T-cell (primary cell): ENCODE measurements around the gene EFNA4. TPM values are rescaled to one million over a fixed set of nuclear protein-coding genes. Genes with fewer than 3 reads are reported as not detected.

ENCODE experiments used
- ATAC-seq, 4 experiments: fragments of 200-7000 bp in 3 of 4; fragments of 150-1000 bp in 1 of 4; cut with Tn5 transposase; replicated peaks in 1 of 4; 1 replicate in 3 of 4; 2 replicates in 1 of 4; pipeline ENCODE4 v1.10.0; 2021; ENCODE audit warnings: moderate library complexity in 3 of 4, mild to moderate bottlenecking in 2 of 4, moderate number of reproducible peaks in 1 of 4
- CTCF ChIA-PET, 2 donors: fragments of 300-600 bp; sonication (Branson Sonifier 250); formaldehyde crosslinking; loops; one replicate each; lab custom pipeline; 2022; ENCODE audit warnings: antibody characterized with exemption in 2 of 2; lab: Charles Lee
- POLR2A ChIA-PET, 2 donors: fragments of 300-600 bp; sonication (Branson Sonifier 250); formaldehyde crosslinking; loops; one replicate each; lab custom pipeline; 2022; ENCODE audit warnings: antibody characterized with exemption in 2 of 2; lab: Charles Lee
- DNase-seq, 35 experiments: peaks; one replicate each; pipeline versions ENCODE4 v3.0.0 to v3.0.0-alpha.2; 2013 to 2023
- H3K27ac ChIP-seq: one replicate; pipeline ENCODE4 v1.5.1; 2013; ENCODE audit warnings: low read length
- H3K27me3 ChIP-seq, 2 experiments: replicated peaks in 1 of 2; 1 replicate in 1 of 2; 2 replicates in 1 of 2; pipeline versions ENCODE4 v1.6.1 to v1.7.0; 2013; ENCODE audit warnings: low read length in 1 of 2, mixed read lengths in 1 of 2; ENCODE audit not compliant: control insufficient read depth in 2 of 2, insufficient read depth in 2 of 2; ENCODE audit errors: extremely low read depth in 1 of 2
- H3K36me3 ChIP-seq, 2 donors: 1 replicate in 1 of 2; 2 replicates in 1 of 2; pipeline versions ENCODE4 v1.6.1 to v1.7.0; 2013; ENCODE audit warnings: low read length in 1 of 2; ENCODE audit not compliant: control insufficient read depth in 2 of 2, insufficient read depth in 1 of 2; ENCODE audit errors: extremely low read depth in 1 of 2
- H3K4me1 ChIP-seq, 2 experiments: 1 replicate in 1 of 2; 2 replicates in 1 of 2; pipeline versions ENCODE4 v1.6.1 to v1.7.0; 2013; ENCODE audit warnings: low read length in 2 of 2, mixed read lengths in 1 of 2; ENCODE audit not compliant: insufficient read depth in 2 of 2, control insufficient read depth in 1 of 2; ENCODE audit errors: extremely low read depth in 1 of 2
- H3K4me3 ChIP-seq, 2 donors: 1 replicate in 1 of 2; 2 replicates in 1 of 2; pipeline versions ENCODE4 v1.5.1 to v1.7.0; 2013; ENCODE audit warnings: mild to moderate bottlenecking in 2 of 2, low read length in 1 of 2, moderate library complexity in 1 of 2; ENCODE audit not compliant: control insufficient read depth in 1 of 2; ENCODE audit errors: extremely low read depth in 1 of 2
- H3K9me3 ChIP-seq: 2 replicates; pipeline ENCODE4 v1.7.0; 2013
- H3K27ac Mint-ChIP-seq, 2 donors: one replicate each; pipeline ENCODE4 v1.8.0; 2020 to 2021; ENCODE audit warnings: mild to moderate bottlenecking in 2 of 2, mixed read lengths in 2 of 2
- H3K27me3 Mint-ChIP-seq, 2 donors: one replicate each; pipeline ENCODE4 v1.8.0; 2021 to 2022; ENCODE audit warnings: mixed read lengths in 2 of 2
- H3K36me3 Mint-ChIP-seq: one replicate; pipeline ENCODE4 v1.8.0; 2021; ENCODE audit warnings: mixed read lengths
- H3K4me1 Mint-ChIP-seq, 3 donors: one replicate each; pipeline ENCODE4 v1.8.0; 2020 to 2022; ENCODE audit warnings: mixed read lengths in 3 of 3, mild to moderate bottlenecking in 1 of 3
- H3K4me3 Mint-ChIP-seq, 3 donors: one replicate each; pipeline ENCODE4 v1.8.0; 2020 to 2022; ENCODE audit warnings: mild to moderate bottlenecking in 3 of 3, mixed read lengths in 3 of 3, moderate library complexity in 3 of 3
- H3K9me3 Mint-ChIP-seq, 3 donors: one replicate each; pipeline ENCODE4 v1.8.0; 2020 to 2022; ENCODE audit warnings: mixed read lengths in 3 of 3
- WGBS: methylation state at CpG from one replicate; pipeline ENCODE4 v1.1.5; 2013; ENCODE audit warnings: missing lambda C conversion rate; ENCODE audit not compliant: insufficient coverage; 5-methylcytosine and 5-hydroxymethylcytosine counted together
- total RNA-seq, 35 experiments: library from RNA in 6 of 35; stranded (reverse) in 6 of 35; fragments of 120-200 nt in 1 of 35; gene quantifications; one replicate each; pipeline versions ENCODE4 v1.2.1 to v1.2.4 and lab custom pipeline; 2013 to 2026

Gene EFNA4
- total RNA-seq, 5 donors from 2014 or later (not counting 1 experiment from before 2014, with no cell fraction given) = 3.1 to 7.8 (median 6.6) TPM

DNA sequence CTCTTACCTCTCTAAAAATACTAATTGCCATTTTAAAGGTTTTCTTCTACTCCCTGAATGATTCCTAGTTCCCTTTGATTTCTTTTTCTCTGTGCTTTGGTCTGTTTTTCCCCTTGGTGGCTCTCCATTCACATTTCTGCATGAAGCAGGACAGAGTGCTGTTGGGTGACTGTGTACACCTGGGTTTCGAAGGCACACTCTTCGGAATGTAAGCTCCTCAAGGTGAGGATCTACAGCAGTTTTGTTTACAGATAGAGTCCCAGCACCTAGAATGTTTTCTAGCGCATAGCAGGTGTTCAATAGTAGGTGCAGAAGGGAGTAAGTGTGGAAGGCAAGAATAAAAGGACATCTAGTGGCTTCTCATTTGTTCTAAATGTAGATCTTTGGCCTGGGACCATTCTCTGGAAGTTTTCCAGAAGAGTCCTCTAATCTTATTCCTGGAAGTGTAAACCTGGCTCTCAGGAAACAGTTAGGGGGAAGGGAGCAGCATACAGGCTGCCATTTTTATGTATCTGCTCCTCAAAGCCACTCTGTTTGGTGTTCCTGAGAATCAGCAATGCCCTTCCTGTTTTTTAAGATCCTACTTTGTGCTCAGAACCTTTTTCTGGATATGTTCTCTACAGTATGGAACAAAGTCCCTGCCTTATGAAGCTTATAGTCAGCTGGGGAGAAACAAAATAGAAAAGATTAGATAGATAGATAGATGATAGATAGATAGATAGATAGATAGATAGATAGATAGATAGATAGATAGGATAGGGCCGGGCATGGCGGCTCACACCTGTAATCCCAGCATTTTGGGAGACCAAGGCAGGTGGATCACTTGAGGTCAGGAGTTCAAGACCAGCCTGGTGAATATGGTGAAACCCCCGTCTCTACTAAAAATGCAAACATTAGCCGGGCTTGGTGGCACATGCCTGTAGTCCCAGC lies 41.3 kb downstream of the EFNA4 start:
- CTCF ChIA-PET = no interaction called here
- Mint-ChIP-seq H3K4me1 (peaks cover 0 to 7% (median 0%) of the 10 kb centered on the region in 3 donors), H3K27me3 (peaks cover 0 to 4% of the 10 kb centered on the region in 2 donors), H3K9me3 (no peaks in the 10 kb centered on the region), H3K27ac (no peak overlapping the region), H3K36me3 (no peaks in the 10 kb centered on the region), H3K4me3 (no peak overlapping the region)
- POLR2A ChIA-PET = no interaction called here
- WGBS = 86% methylated on average over 4 of the region's 7 CpGs
- Histone ChIP-seq H3K9me3 (no peaks in the 10 kb centered on the region), H3K4me3 (no peak overlapping the region), H3K27me3 (peaks cover 0 to 6% of the 10 kb centered on the region in 2 experiments), H3K36me3 (no peaks in the 10 kb centered on the region), H3K4me1 (no peaks in the 10 kb centered on the region), H3K27ac (no peak overlapping the region)
- no peak for DNase-seq
- no peak for ATAC-seq

- DNase-seq (no peak), ATAC-seq (no peak)
- Histone ChIP-seq H3K36me3 (no peaks in the 10 kb centered on the region), H3K27me3 (peaks cover 0 to 6% of the 10 kb centered on the region in 2 experiments), H3K4me3 (no peak overlapping the region), H3K4me1 (no peaks in the 10 kb centered on the region), H3K27ac (no peak overlapping the region), H3K9me3 (no peaks in the 10 kb centered on the region)
- no peak overlapping the region for H3K4me3 Mint-ChIP-seq
- H3K36me3 Mint-ChIP-seq = no peaks in the 10 kb centered on the region
- 88% methylated on average over 6 of the region's 7 CpGs for WGBS
- no peaks in the 10 kb centered on the region for H3K9me3 Mint-ChIP-seq
- peaks cover 0 to 4% of the 10 kb centered on the region in 2 donors for H3K27me3 Mint-ChIP-seq
- CTCF ChIA-PET = no interaction called here
- H3K4me1 Mint-ChIP-seq = peaks cover 0 to 7% (median 0%) of the 10 kb centered on the region in 3 donors
- H3K27ac Mint-ChIP-seq = no peak overlapping the region
- POLR2A ChIA-PET = interaction anchor here in 1 of 2 donors (0.7 kb wide), 1 partner anchor 25 kb away, joined by 4 read pairs; no protein-coding TSS in a partner anchor
These were observed 42.1 kb downstream of the EFNA4 start for GRCh38 chr1:155105604-155106011.

- no peak for ATAC-seq
- Histone ChIP-seq H3K36me3 (no peaks in the 10 kb centered on the region), H3K9me3 (no peaks in the 10 kb centered on the region), H3K4me1 (no peaks in the 10 kb centered on the region), H3K27ac (no peak overlapping the region), H3K4me3 (no peak overlapping the region), H3K27me3 (peaks cover 0 to 9% of the 10 kb centered on the region in 2 experiments)
- Mint-ChIP-seq H3K4me1 (peaks cover 0 to 7% (median 0%) of the 10 kb centered on the region in 3 donors), H3K27me3 (peaks cover 0 to 1% of the 10 kb centered on the region in 2 donors), H3K4me3 (no peak overlapping the region), H3K36me3 (no peaks in the 10 kb centered on the region), H3K9me3 (no peaks in the 10 kb centered on the region), H3K27ac (no peak overlapping the region)
- whole genome bisulfite sequencing = no CpG with 5 or more reads among the region's 6 CpGs
- DNase-seq = no peak
- ChIA-PET POLR2A (no interaction called here), CTCF (no interaction called here)
These were observed 43.3 kb downstream of the EFNA4 start for GRCh38 chr1:155106862-155107261.

- peaks cover 0 to 7% (median 0%) of the 10 kb centered on the region in 3 donors for H3K4me1 Mint-ChIP-seq
- H3K27ac Mint-ChIP-seq = no peak overlapping the region
- H3K27me3 Mint-ChIP-seq = peaks cover 0 to 1% of the 10 kb centered on the region in 2 donors
- Histone ChIP-seq H3K4me3 (no peak overlapping the region), H3K27me3 (peaks cover 0 to 15% of the 10 kb centered on the region in 2 experiments), H3K9me3 (no peaks in the 10 kb centered on the region), H3K36me3 (no peaks in the 10 kb centered on the region), H3K4me1 (no peaks in the 10 kb centered on the region), H3K27ac (no peak overlapping the region)
- ChIA-PET CTCF (no interaction called here), POLR2A (interaction anchor here in 1 of 2 donors (0.6 kb wide), 1 partner anchor 222 kb away, joined by 7 read pairs; no protein-coding TSS in a partner anchor)
- 76% methylated on average over 7 of the region's 12 CpGs for WGBS
- no peaks in the 10 kb centered on the region for H3K9me3 Mint-ChIP-seq
- DNase-seq (no peak), ATAC-seq (no peak)
- no peak overlapping the region for H3K4me3 Mint-ChIP-seq
- no peaks in the 10 kb centered on the region for H3K36me3 Mint-ChIP-seq
These were observed 44.0 kb downstream of the EFNA4 start for GRCh38 chr1:155107309-155108264.

DNA sequence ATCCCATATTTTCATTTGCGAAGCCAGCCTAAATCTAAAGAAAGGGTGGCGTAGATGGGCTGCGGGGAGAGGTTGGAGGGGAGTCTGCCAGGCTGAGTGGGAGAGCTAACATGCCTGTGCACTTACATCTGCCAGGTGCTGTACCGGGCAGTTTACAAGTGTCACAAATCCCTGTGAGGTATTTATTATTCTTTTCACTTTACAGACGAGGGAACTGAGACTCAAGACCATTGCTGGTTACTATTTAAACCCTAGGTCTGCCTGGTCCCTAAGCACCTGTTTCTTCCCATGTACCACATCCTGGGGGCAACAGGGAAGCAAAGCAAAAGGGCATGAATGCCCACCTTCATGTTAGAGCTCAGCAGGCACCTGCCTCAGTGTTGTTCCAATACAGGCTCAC lies 44.8 kb downstream of the EFNA4 start:
- POLR2A ChIA-PET = no interaction called here
- no peak overlapping the region for H3K4me3 Mint-ChIP-seq
- H3K27ac ChIP-seq = no peak overlapping the region
- no peak overlapping the region for H3K27ac Mint-ChIP-seq
- H3K36me3 ChIP-seq = no peaks in the 10 kb centered on the region
- no peaks in the 10 kb centered on the region for H3K9me3 ChIP-seq
- no peak overlapping the region for H3K4me3 ChIP-seq
- no peak for DNase-seq
- H3K4me1 Mint-ChIP-seq = peaks cover 0 to 7% (median 0%) of the 10 kb centered on the region in 3 donors
- H3K36me3 Mint-ChIP-seq = no peaks in the 10 kb centered on the region
- H3K4me1 ChIP-seq = no peaks in the 10 kb centered on the region
- peaks cover 0 to 18% of the 10 kb centered on the region in 2 experiments for H3K27me3 ChIP-seq
- no peaks in the 10 kb centered on the region for H3K9me3 Mint-ChIP-seq
- no peak for ATAC-seq
- peaks cover 0 to 1% of the 10 kb centered on the region in 2 donors for H3K27me3 Mint-ChIP-seq
- CTCF ChIA-PET = no interaction called here
- 91% methylated on average over 4 of the region's 5 CpGs for WGBS

DNA sequence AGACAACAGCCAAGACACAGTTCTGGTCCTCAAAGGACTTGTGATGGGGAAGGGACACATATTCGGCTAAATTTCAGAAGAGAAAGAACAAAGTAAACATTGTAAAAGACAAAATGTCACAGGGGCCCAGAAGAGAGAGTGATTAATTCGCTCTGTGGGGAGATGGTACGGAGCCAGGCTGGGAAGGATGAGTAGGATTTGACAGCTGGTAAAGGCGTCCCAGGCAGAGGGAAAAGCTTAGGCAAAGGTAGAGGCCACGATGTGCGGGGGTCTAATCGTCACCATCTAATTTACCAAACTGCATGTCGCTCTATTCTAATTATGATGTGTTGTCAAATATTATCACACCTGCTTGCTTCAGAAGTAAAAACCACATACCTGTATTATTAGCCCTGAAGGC lies 46.8 kb downstream of the EFNA4 start:
- no peak overlapping the region for H3K4me3 ChIP-seq
- H3K27me3 ChIP-seq = peaks cover 0 to 19% of the 10 kb centered on the region in 2 experiments
- ChIA-PET CTCF (no interaction called here), POLR2A (no interaction called here)
- Mint-ChIP-seq H3K4me1 (peaks cover 0 to 7% (median 0%) of the 10 kb centered on the region in 3 donors), H3K27ac (no peak overlapping the region), H3K9me3 (no peaks in the 10 kb centered on the region), H3K4me3 (no peak overlapping the region), H3K27me3 (peaks cover 0 to 6% of the 10 kb centered on the region in 2 donors), H3K36me3 (no peaks in the 10 kb centered on the region)
- no peaks in the 10 kb centered on the region for H3K36me3 ChIP-seq
- no peaks in the 10 kb centered on the region for H3K9me3 ChIP-seq
- H3K4me1 ChIP-seq = no peaks in the 10 kb centered on the region
- 93% methylated on average over 3 of the region's 8 CpGs for WGBS
- H3K27ac ChIP-seq = no peak overlapping the region
- ATAC-seq (no peak), DNase-seq (no peak)
